Right lobe of liver (tissue), 6 donors: Measurements from ENCODE around the gene NEK10. TPM values are rescaled to one million over a fixed set of nuclear protein-coding genes. Genes with fewer than 3 reads are reported as not detected.

Experiments
- ATAC-seq, 4 donors: fragments of 200-7000 bp; cut with Tn5 transposase; one replicate each; pipeline ENCODE4 v1.9.1; 2020; ENCODE audit warnings: mild to moderate bottlenecking in 4 of 4, moderate library complexity in 4 of 4
- DNase-seq, 3 donors: peaks; one replicate each; pipeline ENCODE4 v3.0.0-alpha.2; 2020
- H3K27ac ChIP-seq, 3 donors: fragments of 200-600 bp; one replicate each; pipeline ENCODE4 v1.8.0; 2022
- H3K27me3 ChIP-seq, 2 donors: fragments of 200-600 bp; one replicate each; pipeline ENCODE4 v1.8.0; 2022
- H3K36me3 ChIP-seq, 4 donors: fragments of 200-600 bp; sonication (generic) in 1 of 4; one replicate each; pipeline versions ENCODE4 v1.5.1 to v1.8.0; 2017 to 2022; ENCODE audit warnings: control low read depth in 1 of 4
- H3K4me1 ChIP-seq, 4 donors: fragments of 200-600 bp; sonication (generic) in 1 of 4; one replicate each; pipeline versions ENCODE4 v1.5.1 to v1.8.0; 2017 to 2022; ENCODE audit warnings: control low read depth in 1 of 4
- H3K4me3 ChIP-seq, 3 donors: fragments of 200-600 bp; one replicate each; pipeline ENCODE4 v1.8.0; 2022
- H3K9me3 ChIP-seq, 4 donors: fragments of 200-600 bp; sonication (generic) in 1 of 4; one replicate each; pipeline versions ENCODE4 v1.5.1 to v1.8.0; 2017 to 2022; ENCODE audit warnings: control low read depth in 1 of 4
- POLR2A ChIP-seq: fragments of 450-650 bp; IDR thresholded peaks from one replicate; pipeline ENCODE4 v1.6.1; 2017; ENCODE audit warnings: antibody characterized with exemption, mild to moderate bottlenecking
- WGBS: methylation state at CpG from one replicate; pipeline ENCODE4 v1.1.6; 2018; ENCODE audit warnings: low coverage, low lambda C conversion rate; ENCODE audit not compliant: insufficient coverage; ENCODE audit errors: missing lambda C conversion rate; 5-methylcytosine and 5-hydroxymethylcytosine counted together
- intact Hi-C, 2 donors: fragments of 100-400 bp; cut with DNase I; formaldehyde crosslinking; loops; one replicate each; pipeline versions ENCODE4 v1.11.2 to v1.14.1; 2022
- total RNA-seq, 6 experiments: library from RNA; depleted of rRNA in 2 of 6; stranded (reverse); fragments of >200 nt in 2 of 6; fragmentation: NEBNext Ultra II Directional in 3 of 6; extraction: Animal tissue kit (Norgen Biotek cat#: 25700) in 3 of 6; gene quantifications; one replicate each; pipeline versions ENCODE4 v1.1.0 to v1.2.4, GENCODE V29; 2016 to 2023
- TF ChIP-seq, protein P1 (sequence below), 4 donors: fragments of 200-600 bp in 3 of 4; fragments of 450-650 bp in 1 of 4; IDR thresholded peaks; one replicate each; pipeline versions ENCODE4 v1.5.1 to v1.8.0; 2016 to 2022; ENCODE audit warnings: antibody characterized with exemption in 4 of 4, mild to moderate bottlenecking in 2 of 4
- donor health status: DM: no; HTN: yes; CAD: no.
- donor health status: DM: no; HTN: no; CAD: no.
- donor health status: DM: no; HTN: no; CAD: no.
- donor health status: DM: no; HTN: yes; CAD: no.
- donor health status: DM: no; HTN: yes; CAD: no.

The NEK10 gene
- total RNA-seq, 6 experiments from 2014 or later = 0.43 to 2.5 (median 0.87) TPM

DNA sequence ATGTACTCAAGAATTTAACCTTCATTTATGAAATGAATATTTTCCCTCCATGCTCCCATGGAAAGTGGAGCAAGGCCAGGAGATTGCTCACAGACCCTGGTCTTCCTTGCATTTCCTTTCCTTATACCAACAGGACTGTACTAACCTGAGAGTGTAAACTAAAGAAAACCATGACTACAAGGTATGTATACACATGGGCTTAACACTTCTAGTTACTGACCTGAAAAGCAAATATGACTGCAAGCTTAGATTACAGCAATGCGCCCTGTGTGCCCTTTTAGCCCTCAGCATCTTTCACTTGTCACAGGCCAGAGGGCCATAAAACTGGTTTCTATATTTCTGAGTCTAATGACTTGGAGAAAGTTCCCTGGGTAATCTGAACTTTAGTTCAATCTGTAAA, 52.1 kb downstream of the NEK10 start:
- no peak overlapping the region for H3K4me3 ChIP-seq
- H3K27me3 ChIP-seq = no peaks in the 10 kb centered on the region
- DNase-seq (no peak), ATAC-seq (peak; percentile 57 to 76 (median 67))
- peaks cover 0 to 25% (median 4%) of the 10 kb centered on the region in 4 donors for H3K4me1 ChIP-seq
- no peaks in the 10 kb centered on the region for H3K36me3 ChIP-seq
- TF ChIP-seq POLR2A = no peak
- TF ChIP-seq, protein P1, sequence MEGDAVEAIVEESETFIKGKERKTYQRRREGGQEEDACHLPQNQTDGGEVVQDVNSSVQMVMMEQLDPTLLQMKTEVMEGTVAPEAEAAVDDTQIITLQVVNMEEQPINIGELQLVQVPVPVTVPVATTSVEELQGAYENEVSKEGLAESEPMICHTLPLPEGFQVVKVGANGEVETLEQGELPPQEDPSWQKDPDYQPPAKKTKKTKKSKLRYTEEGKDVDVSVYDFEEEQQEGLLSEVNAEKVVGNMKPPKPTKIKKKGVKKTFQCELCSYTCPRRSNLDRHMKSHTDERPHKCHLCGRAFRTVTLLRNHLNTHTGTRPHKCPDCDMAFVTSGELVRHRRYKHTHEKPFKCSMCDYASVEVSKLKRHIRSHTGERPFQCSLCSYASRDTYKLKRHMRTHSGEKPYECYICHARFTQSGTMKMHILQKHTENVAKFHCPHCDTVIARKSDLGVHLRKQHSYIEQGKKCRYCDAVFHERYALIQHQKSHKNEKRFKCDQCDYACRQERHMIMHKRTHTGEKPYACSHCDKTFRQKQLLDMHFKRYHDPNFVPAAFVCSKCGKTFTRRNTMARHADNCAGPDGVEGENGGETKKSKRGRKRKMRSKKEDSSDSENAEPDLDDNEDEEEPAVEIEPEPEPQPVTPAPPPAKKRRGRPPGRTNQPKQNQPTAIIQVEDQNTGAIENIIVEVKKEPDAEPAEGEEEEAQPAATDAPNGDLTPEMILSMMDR (IDR thresholded peaks at IDR 0.05) = no peak
- no peaks in the 10 kb centered on the region for H3K9me3 ChIP-seq
- WGBS = 18% methylated on average over 1 of the region's 1 CpG
- H3K27ac ChIP-seq = no peak overlapping the region
- intact Hi-C loops = loop anchor here (10.0 kb wide), 2 partner anchors 148 to 158 kb away; no protein-coding TSS in a partner anchor

DNA sequence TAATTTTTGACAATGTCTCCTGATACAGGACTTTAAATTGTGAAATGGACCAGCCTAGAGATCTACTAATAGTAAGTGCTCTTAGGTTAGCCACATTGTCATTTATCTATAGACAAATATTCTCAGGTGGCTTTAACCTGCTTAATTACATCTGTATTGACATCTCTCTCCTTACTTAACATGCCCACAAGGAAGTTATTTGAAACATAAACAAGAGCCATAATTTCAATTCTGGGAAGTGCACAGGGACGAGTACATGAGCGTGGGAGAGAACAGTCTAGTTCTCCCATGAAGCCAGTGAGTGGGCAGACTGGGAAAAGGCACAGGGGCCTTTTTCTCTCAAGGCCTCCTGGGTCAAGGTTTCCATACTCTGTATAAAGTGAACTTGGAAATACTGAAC, 54.2 kb downstream of the NEK10 start:
- intact Hi-C loops = loop anchor here (10.0 kb wide), 2 partner anchors 150 to 160 kb away; no protein-coding TSS in a partner anchor
- WGBS = 88% methylated on average over 2 of the region's 2 CpGs
- no peak for ATAC-seq

DNA sequence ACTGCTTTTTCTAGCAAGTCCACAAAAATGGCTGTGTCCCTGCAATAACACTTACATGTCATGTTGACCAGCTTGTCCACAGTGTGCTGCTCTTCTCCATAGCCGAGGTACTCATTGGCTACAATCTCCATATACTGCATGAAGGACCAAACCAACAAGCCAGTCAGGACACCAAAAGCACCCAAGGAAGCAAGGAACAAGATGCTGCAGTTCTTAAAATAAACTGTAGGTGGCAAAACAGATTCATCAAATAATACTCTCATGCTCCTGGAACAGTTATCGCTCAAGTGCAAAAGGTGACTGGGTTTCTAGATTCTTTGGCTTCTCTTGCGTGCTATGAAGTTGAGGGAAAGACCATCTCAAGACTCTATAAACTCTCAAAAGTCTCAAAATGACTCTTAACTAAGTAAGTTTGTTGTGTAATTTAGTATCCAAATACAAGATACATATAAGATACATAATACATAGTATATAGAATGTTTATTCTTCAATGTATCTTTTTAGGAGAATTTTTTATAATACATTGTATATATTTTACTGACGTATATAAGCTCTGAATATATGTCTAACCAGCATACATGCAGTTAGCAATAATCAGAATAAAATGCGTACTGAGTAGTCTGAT, 57.0 kb downstream of the NEK10 start:
- ATAC-seq (peak; percentile 93 to 99 (median 96)), DNase-seq (no peak)
- peaks cover 0 to 4% (median 0%) of the 10 kb centered on the region in 4 donors for H3K4me1 ChIP-seq
- H3K9me3 ChIP-seq = no peaks in the 10 kb centered on the region
- 25% methylated on average over 5 of the region's 5 CpGs for WGBS
- no peaks in the 10 kb centered on the region for H3K36me3 ChIP-seq
- TF ChIP-seq, protein P1 (IDR thresholded peaks at IDR 0.05) = peak; percentile 70 to 94 (median 80)
- no peak for TF ChIP-seq POLR2A
- H3K27ac ChIP-seq = no peak overlapping the region
- H3K4me3 ChIP-seq = no peak overlapping the region
- no peaks in the 10 kb centered on the region for H3K27me3 ChIP-seq
- intact Hi-C loops = loop anchor here (10.0 kb wide), 2 partner anchors 153 to 163 kb away; no protein-coding TSS in a partner anchor

More for the DNA sequence above, 54.2 kb downstream of the NEK10 start:
- H3K27me3 ChIP-seq = no peaks in the 10 kb centered on the region
- no peak overlapping the region for H3K27ac ChIP-seq
- DNase-seq = no peak
- H3K4me3 ChIP-seq = no peak overlapping the region
- H3K36me3 ChIP-seq = no peaks in the 10 kb centered on the region
- H3K4me1 ChIP-seq = peaks cover 0 to 15% (median 2%) of the 10 kb centered on the region in 4 donors
- no peaks in the 10 kb centered on the region for H3K9me3 ChIP-seq
- TF ChIP-seq, protein P1 (IDR thresholded peaks at IDR 0.05) = no peak
- TF ChIP-seq POLR2A = no peak

DNA sequence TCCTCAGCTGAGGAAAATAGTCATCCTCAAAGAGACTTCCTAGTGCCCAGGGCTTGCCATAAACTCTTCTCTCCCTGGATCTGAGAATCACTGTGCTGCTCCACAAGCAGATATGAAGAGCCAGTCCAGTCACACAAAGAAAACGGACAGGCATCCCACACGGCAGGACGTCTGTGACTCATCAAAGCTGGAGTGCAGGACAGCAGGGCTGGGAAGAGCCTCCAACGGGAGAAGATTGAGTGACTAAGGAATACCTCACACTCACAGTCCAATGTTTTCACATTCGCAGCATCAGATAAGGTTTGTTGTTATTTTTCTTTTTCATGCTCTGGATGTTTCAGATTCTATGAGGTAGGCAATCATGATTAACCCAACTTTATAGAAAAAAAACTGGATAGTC, 57.8 kb downstream of the NEK10 start:
- Histone ChIP-seq H3K4me1 (no peaks in the 10 kb centered on the region), H3K27ac (no peak overlapping the region), H3K9me3 (no peaks in the 10 kb centered on the region), H3K4me3 (no peak overlapping the region), H3K36me3 (no peaks in the 10 kb centered on the region), H3K27me3 (no peaks in the 10 kb centered on the region)
- no peak for ATAC-seq
- 70% methylated on average over 4 of the region's 5 CpGs for WGBS
- no peak for DNase-seq
- intact Hi-C loops = loop anchor here (10.0 kb wide), 2 partner anchors 153 to 163 kb away; no protein-coding TSS in a partner anchor
- no peak for TF ChIP-seq POLR2A
- TF ChIP-seq, protein P1 (IDR thresholded peaks at IDR 0.05) = no peak
